T-helper 22 cell (primary cell): ENCODE results near the gene ISLR.
A peak's percentile ranks its signal among the peaks of the same experiment; 100 is the strongest.

ENCODE experiments used
- DNase-seq: peaks from one replicate; pipeline ENCODE4 v3.0.0-alpha.2; 2020; ENCODE audit warnings: low read depth

Gene ISLR, protein sequence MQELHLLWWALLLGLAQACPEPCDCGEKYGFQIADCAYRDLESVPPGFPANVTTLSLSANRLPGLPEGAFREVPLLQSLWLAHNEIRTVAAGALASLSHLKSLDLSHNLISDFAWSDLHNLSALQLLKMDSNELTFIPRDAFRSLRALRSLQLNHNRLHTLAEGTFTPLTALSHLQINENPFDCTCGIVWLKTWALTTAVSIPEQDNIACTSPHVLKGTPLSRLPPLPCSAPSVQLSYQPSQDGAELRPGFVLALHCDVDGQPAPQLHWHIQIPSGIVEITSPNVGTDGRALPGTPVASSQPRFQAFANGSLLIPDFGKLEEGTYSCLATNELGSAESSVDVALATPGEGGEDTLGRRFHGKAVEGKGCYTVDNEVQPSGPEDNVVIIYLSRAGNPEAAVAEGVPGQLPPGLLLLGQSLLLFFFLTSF

GRCh38 chr15:74173380-74174218 lies at the start of gene ISLR:
TSS of gene ISLR (plus strand) at chr15:74173710. CDS start at chr15:74174859, 1,149 bp downstream.
- no peak for DNase-seq

DNA sequence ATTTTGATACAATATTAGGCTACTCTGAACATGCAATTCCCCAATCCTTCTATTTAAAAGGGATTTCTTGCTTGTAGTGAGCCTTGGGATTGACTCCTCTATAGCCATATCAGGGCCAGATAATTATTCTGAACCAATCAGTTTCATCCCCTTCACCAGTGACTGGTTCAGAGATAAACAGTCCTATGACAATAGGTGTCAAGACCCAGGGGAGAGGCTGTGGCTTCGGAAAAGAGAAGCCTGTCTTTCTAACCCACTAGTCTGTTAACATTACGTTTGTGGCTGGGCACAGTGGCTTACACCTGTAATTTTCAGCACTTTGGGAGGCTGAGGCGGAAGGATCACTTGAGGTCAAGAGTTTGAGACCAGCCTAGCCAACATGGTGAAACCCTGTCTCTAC lies 49.3 kb upstream of the ISLR start:
- DNase-seq = no peak

GRCh38 chr15:74124759-74125158 lies 48.8 kb upstream of the ISLR start:
- DNase-seq = no peak

DNA sequence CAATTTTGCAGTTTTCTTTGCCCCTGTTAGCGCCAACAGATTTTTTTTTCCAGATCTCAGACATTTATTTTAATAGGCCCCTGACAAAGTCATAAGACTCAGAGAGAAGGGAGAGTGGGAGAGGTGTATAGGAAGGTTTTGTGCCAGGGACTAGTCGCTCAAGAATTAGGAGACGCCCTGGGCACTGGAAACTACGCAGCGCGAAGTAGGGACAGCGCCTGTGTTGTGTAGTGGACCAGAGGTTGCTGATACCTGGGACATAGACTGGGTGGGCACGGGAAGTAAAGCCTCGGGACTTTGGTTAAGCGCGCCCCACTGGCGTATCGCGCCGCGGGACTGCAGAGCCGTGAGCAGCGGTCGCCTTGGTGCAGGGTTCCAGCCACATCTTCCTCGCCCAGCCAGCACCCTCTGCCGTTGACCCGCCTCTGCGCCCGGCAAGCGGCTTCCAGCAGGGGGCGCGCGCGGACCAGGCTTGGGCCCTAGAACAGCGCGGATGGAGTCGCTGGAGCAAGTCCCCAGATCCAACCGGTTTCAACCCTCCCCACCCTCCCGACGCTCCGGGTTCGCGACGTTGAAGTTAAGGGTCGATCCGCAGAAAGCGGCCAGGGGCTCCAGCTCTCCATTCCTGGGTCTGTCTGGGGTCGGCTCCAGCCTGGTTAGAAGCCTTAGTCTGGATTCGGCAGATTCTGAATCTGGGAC lies 46.1 kb upstream of the ISLR start:
- DNase-seq = peak; percentile 43

DNA sequence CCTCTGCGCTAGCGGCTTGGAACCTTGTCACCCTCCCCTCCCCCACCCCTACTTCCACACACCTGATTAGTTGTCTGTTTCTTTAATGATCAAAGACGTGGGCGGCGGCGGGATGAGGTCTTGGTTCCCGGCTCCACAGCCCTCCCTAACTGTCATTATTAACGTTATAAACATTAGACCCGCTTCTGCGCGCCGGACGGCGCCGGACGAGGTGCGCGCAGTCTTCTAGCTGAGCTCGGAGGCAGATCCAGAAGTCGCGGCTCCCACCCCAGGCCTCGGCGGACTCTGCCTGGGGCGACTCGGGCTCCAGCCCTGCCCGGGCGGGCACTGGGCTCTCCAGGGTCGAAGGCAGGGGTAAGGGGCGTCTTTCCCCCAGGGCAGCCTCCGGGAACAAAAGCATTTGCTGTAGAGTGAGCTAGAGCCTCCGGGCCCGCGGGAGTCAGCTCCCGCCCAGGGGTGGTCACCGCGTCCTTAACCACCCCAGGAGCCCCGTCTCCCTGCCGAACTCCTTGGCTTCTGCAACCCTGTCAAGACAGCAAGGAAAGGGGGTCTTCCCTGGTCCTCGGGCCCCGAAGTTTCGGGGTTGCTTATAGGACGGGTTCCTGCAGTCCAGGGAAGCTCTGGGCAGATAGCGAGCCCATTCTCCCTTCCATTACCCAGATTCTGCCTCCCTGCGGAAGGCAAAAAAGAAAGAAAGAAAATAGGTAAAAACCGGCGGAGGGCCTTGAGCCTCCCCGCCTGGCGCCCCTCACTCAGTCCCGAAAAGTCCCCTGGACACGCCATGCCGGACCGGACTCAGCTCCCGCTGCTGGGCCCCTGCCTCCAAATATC lies 45.3 kb upstream of the ISLR start:
- DNase-seq = no peak

- DNase-seq = no peak
Measured at GRCh38 chr15:74128785-74129585, 44.5 kb upstream of the ISLR start.

DNA sequence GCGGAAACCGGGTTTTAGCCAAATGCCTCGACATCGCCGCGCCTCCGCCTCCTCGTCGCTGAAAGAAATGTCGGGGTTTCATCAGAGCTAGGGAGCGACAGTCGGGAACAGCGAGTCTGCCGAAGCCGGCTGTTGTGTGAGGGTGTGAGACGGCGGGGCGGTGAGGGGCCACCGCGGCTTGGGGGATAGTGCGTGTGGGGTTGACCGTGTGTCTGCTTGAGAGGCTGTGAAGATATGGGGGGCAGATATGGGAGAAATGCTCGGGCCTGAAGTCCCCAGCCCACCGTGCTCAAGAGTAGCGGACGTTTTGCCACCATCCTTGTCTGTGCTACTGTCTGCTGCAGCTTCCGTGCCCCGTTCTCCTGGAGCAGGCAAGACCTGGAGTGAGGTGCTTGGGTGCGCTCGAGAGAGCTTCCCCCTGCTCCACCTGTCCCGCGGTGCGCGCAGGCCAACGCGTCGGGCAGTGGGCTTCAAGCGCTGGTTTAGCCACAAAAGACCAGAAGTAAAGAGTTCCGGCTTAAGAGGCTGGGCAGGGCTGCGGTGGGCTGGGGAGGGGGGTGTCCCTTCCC lies 43.8 kb upstream of the ISLR start:
- no peak for DNase-seq

DNA sequence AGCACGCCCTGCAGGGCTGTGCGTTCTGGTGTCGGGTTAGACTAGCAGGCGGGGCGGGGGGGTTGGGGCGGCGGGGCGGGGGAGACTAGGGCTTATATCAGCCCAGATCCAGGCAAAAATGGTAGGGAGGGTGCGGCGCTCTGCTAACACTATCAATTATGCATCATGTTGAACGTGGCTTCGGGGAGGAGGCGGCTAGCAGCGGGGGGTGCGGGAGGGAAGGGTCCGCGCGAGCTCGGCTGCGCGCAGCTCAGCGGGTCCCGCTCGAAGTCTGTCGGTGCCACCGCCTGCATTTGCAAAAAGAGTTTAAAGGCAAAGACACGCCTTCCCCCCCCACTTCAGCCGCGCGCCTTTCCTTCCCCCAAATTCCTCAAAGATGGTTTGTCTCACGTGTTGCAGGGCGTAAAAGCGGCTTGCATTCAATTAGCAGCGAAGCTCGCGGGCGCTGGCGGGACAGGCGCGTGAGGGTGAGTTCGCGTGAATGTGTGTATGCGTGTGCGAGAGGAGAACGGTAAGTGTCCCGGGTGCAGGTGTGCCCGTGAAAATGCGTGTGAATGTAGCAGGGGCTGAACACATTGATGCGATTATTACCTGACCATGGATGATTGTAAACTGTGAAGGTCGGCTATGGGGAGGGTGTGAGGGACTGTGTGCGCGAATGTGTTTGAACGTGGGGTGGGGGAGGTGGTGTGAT lies 43.2 kb upstream of the ISLR start, which contains the start of gene ISLR2:
Gene ISLR2 (plus strand): TSS at position 432 of the 694 bp plus-strand sequence. CDS start 2,169 bp downstream, outside the sequence.
- no peak for DNase-seq

DNA sequence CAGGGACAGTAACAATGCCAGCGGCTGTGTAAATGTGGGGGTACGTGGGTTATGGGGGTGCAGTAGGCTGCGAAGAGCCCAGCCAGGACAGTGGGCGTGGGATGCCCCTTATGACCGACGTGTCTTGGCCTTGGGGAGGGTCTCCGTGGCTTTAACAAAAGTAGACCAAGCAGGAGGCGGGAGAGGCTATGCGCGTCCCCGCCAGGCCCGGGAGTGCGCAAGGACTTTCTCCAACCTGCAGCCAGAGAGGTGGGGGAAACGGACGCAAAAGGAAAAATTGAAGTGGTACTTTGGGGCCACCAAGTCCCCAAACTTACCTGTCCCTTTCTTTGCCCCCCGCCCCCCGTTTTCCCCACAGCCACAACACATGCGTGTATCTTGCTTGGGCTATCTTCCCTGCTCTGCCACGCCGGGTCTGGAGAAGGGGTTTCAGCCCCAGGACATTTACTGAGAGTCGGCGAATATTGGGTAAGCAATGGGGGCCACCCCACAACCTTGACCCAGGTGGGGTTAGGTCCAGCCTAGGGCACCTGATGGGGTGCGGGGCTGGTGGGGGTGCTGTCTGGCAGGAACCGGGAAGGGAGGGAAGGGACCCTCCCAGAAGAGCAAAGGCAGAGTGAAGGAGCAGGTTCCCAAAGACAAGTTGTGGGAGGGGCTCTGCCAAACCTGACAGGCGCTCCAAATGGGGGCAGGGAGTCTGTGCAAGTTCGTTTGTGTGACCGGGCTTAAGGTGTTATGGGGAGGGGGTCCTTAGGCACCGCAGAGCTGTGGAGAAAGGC lies 42.5 kb upstream of the ISLR start:
- DNase-seq = no peak

GRCh38 chr15:74131628-74132413 lies 41.7 kb upstream of the ISLR start:
- no peak for DNase-seq

- DNase-seq = no peak
Measured at GRCh38 chr15:74132681-74133651, 40.5 kb upstream of the ISLR start.

- no peak for DNase-seq
Measured at GRCh38 chr15:74133694-74134386, 39.7 kb upstream of the ISLR start.

GRCh38 chr15:74134387-74135027 lies 39.0 kb upstream of the ISLR start:
- no peak for DNase-seq

DNA sequence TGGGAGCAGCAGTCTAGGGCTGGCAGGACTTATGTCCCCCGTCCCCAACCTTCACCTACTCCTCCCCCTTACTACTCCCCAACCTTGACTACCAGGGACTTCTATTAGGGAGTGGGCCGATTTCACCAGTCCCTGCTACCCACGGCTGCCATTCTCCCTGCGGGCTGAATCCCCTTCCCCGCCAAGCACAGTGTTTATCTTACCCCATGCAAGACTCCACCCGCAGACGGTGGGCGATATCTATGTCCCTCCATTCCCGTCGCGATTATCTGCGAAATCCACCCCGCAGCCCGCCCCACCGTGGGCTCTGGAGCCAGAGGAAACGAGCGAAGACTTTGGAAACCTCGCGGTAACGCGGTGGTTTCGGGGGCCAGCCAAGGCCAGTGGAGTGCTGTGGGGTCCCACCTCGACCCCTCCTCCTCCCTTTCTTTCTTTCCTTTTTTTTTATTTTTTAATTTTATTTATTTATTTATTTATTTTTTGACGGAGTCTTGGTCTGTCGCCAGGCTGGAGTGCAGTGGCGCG lies 38.4 kb upstream of the ISLR start:
- no peak for DNase-seq

DNA sequence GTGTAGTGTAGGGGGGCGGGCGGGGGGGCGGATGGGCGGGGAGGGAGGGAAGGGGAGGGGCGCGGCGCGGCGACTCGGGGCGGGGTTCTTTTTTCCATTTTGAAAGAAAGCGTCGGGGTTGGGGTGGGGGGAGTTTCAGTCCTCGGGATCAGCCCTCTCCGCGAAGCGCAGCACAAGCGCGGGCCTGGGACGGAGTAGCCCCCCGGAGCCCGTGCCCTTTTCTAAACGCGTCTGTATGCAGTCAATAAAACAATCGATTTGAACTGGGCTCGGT lies 37.0 kb upstream of the ISLR start:
- DNase-seq = no peak
